H1 (cell line): Measurements from ENCODE around the gene MDFI. TPM values are rescaled to one million over a fixed set of nuclear protein-coding genes. Genes with fewer than 3 reads are reported as not detected.

Experiments
- ATF2 ChIP-seq: IDR thresholded peaks from 2 replicates; pipeline ENCODE4 v1.6.1; 2012; ENCODE audit warnings: low read length, inconsistent platforms
- EGR1 ChIP-seq: IDR thresholded peaks from 2 replicates; pipeline ENCODE4 v1.6.1; 2011; ENCODE audit warnings: low read depth, low read length, borderline replicate concordance
- EP300 ChIP-seq, 2 experiments: IDR thresholded peaks; 1 replicate in 1 of 2; 2 replicates in 1 of 2; pipeline ENCODE4 v1.6.1; 2011 to 2012; ENCODE audit warnings: low read depth in 2 of 2, low read length in 2 of 2, mild to moderate bottlenecking in 2 of 2, borderline replicate concordance in 1 of 2, inconsistent platforms in 1 of 2, moderate library complexity in 1 of 2
- RXRA ChIP-seq: IDR thresholded peaks from 2 replicates; pipeline ENCODE4 v1.6.1; 2011; ENCODE audit warnings: low read depth, mild to moderate bottlenecking, low read length, moderate library complexity; ENCODE audit not compliant: insufficient read depth
- SRF ChIP-seq: IDR thresholded peaks from 2 replicates; pipeline ENCODE4 v1.6.1; 2011; ENCODE audit warnings: mild to moderate bottlenecking, low read depth, low read length, moderate library complexity
- SUZ12 ChIP-seq: fragments of 200-600 bp; sonication (generic); IDR thresholded peaks from 2 replicates; pipeline ENCODE4 v1.6.1; 2012; ENCODE audit warnings: mild to moderate bottlenecking, inconsistent platforms, low read length, moderate library complexity, mixed read lengths
- polyA plus RNA-seq, 7 experiments: library from polyadenylated mRNA; depleted of rRNA in 3 of 7; stranded (reverse) in 5 of 7; unstranded in 2 of 7; fragments of >200 nt in 5 of 7; fragments of 200-250 nt in 2 of 7; gene quantifications; 1 replicate in 5 of 7; 2 replicates in 1 of 7; 4 replicates in 1 of 7; pipeline versions ENCODE4 v1.2.1 to v1.2.3, GENCODE V29; 2011 to 2013; ENCODE audit warnings: missing spikeins in 2 of 7, mixed read lengths in 2 of 7
- total RNA-seq: library from RNA; stranded (reverse); fragmentation: NEBNext Ultra II Directional; extraction: Animal tissue kit (Norgen Biotek cat#: 25700); gene quantifications from 2 replicates; pipeline ENCODE4 v1.2.1, GENCODE V29; 2021

The MDFI gene
- total and polyA plus RNA-seq, 2 of the 8 experiments (the other 6 are each of a cell fraction or from before 2014, with no cell fraction given) = 41.0 to 65.6 TPM

- TF ChIP-seq EP300 (IDR thresholded peaks at IDR 0.05; ENCODE audit: borderline replicate concordance in 1 of 2, low read depth in 2 of 2, low read length in 2 of 2) (no peak), SUZ12 (no peak), SRF (no peak), ATF2 (no peak), RXRA (no peak), EGR1 (no peak)
These were observed 32.6 kb upstream of the MDFI start (continued) for GRCh38 chr6:41605649-41606048.
